SU-DHL-6 (cell line): ENCODE results near the gene PSMD3.

Source experiments
- H2AFZ ChIP-seq: fragments of 200-600 bp; sonication (generic); 2 replicates; pipeline ENCODE4 v1.6.1; 2014; ENCODE audit warnings: low read depth, mild to moderate bottlenecking, moderate library complexity, mixed read lengths, antibody characterized with exemption, low read length; ENCODE audit not compliant: severe bottlenecking
- H3F3A ChIP-seq: fragments of 200-600 bp; shearing (Covaris generic); 2 replicates; pipeline ENCODE4 v1.6.0; 2016; ENCODE audit warnings: antibody characterized with exemption, mild to moderate bottlenecking; ENCODE audit not compliant: insufficient read depth
- H3K27ac ChIP-seq: fragments of 200-600 bp; sonication (generic); 2 replicates; pipeline ENCODE4 v1.5.1; 2016; ENCODE audit warnings: low read depth, mild to moderate bottlenecking, low read length, moderate library complexity, mixed read lengths
- H3K27me3 ChIP-seq: fragments of 200-600 bp; sonication (generic), shearing (Covaris generic); 2 replicates; pipeline ENCODE4 v1.6.0; 2014; ENCODE audit warnings: mild to moderate bottlenecking, low read length
- H3K36me3 ChIP-seq: fragments of 200-600 bp; sonication (generic); 2 replicates; pipeline ENCODE4 v1.6.1; 2014; ENCODE audit warnings: mild to moderate bottlenecking, low read length, mixed read lengths
- H3K4me2 ChIP-seq: fragments of 300-600, 200-600 bp; shearing (Covaris generic), sonication (generic); 2 replicates; pipeline ENCODE4 v1.6.0; 2014; ENCODE audit warnings: low read length, low read depth, mild to moderate bottlenecking; ENCODE audit not compliant: poor library complexity, severe bottlenecking
- H3K4me3 ChIP-seq: fragments of 200-600 bp; sonication (generic); 2 replicates; pipeline ENCODE4 v1.5.1; 2014; ENCODE audit warnings: antibody characterized with exemption, low read length, mild to moderate bottlenecking, mixed read lengths; ENCODE audit not compliant: insufficient read depth, poor library complexity, severe bottlenecking
- H3K79me2 ChIP-seq: fragments of 200-600 bp; sonication (generic); 2 replicates; pipeline ENCODE4 v1.6.1; 2014; ENCODE audit warnings: mild to moderate bottlenecking, low read length, moderate library complexity; ENCODE audit not compliant: insufficient read depth
- H3K9ac ChIP-seq: fragments of 200-600 bp; sonication (generic); 2 replicates; pipeline ENCODE4 v1.7.0; 2014; ENCODE audit warnings: mild to moderate bottlenecking, low read length
- H3K9me2 ChIP-seq: fragments of 200-600 bp; sonication (generic); replicated peaks from 2 replicates; pipeline ENCODE4 v1.6.1; 2014; ENCODE audit warnings: low read length; ENCODE audit not compliant: insufficient read depth
- H3K9me3 ChIP-seq: fragments of 200-600 bp; sonication (generic); 2 replicates; pipeline ENCODE4 v1.6.1; 2014; ENCODE audit warnings: low read length, mixed read lengths; ENCODE audit not compliant: insufficient read depth
- H4K20me1 ChIP-seq: fragments of 200-600 bp; sonication (generic); 2 replicates; pipeline ENCODE4 v1.6.1; 2014; ENCODE audit warnings: low read depth, mild to moderate bottlenecking, antibody characterized with exemption, low read length, moderate library complexity, mixed read lengths
- EZH2phosphoT487 ChIP-seq: fragments of 200-600 bp; sonication (generic), shearing (Covaris generic); conservative IDR thresholded peaks from 2 replicates; pipeline ENCODE4 v1.6.1; 2018; ENCODE audit warnings: mild to moderate bottlenecking, antibody characterized with exemption, low read length, moderate library complexity, mixed read lengths
- TF ChIP-seq, protein P1 (sequence below): fragments of 200-600 bp; sonication (generic); IDR thresholded peaks from one replicate; pipeline ENCODE4 v1.5.1; 2017; ENCODE audit warnings: antibody characterized with exemption, mild to moderate bottlenecking, low read length, moderate library complexity; ENCODE audit not compliant: insufficient read depth, poor library complexity, severe bottlenecking

The PSMD3 gene

DNA sequence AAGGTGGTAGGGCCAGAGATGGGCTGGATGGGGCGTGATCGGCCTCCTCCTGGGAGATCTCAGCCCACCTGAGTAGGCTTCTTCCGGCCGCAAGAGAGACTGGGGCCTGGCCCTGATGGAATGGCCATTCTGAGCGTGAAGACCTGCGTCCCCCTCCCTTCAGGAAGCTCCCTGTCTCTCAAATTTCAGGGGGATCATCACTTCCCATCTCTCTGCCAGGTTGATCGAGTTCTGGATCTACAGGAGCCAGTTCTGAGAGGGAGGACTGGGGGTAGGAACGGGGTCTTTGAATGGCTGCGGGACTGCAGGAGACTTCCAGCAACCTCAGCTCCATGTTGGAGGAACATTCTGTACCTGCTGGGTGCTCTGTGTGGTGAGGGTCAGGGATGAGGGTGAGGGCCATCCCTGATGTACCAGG is 27.1 kb upstream of the PSMD3 start:
- H3K9ac ChIP-seq: peak overlapping the region; percentile 37
- no peaks in the 10 kb centered on the region for H3K9me2 ChIP-seq
- no peaks in the 10 kb centered on the region for H4K20me1 ChIP-seq
- H3K27me3 ChIP-seq: no peaks in the 10 kb centered on the region
- H3K27ac ChIP-seq: no peak overlapping the region
- H3K4me2 ChIP-seq: peak overlapping the region; percentile 61
- no peaks in the 10 kb centered on the region; the same call in 1 of the 2 replicates for H3F3A ChIP-seq
- H3K36me3 ChIP-seq: no peaks in the 10 kb centered on the region
- no peak for TF ChIP-seq EZH2phosphoT487
- TF ChIP-seq, protein P1, sequence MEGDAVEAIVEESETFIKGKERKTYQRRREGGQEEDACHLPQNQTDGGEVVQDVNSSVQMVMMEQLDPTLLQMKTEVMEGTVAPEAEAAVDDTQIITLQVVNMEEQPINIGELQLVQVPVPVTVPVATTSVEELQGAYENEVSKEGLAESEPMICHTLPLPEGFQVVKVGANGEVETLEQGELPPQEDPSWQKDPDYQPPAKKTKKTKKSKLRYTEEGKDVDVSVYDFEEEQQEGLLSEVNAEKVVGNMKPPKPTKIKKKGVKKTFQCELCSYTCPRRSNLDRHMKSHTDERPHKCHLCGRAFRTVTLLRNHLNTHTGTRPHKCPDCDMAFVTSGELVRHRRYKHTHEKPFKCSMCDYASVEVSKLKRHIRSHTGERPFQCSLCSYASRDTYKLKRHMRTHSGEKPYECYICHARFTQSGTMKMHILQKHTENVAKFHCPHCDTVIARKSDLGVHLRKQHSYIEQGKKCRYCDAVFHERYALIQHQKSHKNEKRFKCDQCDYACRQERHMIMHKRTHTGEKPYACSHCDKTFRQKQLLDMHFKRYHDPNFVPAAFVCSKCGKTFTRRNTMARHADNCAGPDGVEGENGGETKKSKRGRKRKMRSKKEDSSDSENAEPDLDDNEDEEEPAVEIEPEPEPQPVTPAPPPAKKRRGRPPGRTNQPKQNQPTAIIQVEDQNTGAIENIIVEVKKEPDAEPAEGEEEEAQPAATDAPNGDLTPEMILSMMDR: no peak
- peak overlapping the region; percentile 45 for H3K4me3 ChIP-seq
- H3K79me2 ChIP-seq: no peaks in the 10 kb centered on the region
- H3K9me3 ChIP-seq: no peaks in the 10 kb centered on the region
- peak overlapping the region; percentile 52 for H2AFZ ChIP-seq

DNA sequence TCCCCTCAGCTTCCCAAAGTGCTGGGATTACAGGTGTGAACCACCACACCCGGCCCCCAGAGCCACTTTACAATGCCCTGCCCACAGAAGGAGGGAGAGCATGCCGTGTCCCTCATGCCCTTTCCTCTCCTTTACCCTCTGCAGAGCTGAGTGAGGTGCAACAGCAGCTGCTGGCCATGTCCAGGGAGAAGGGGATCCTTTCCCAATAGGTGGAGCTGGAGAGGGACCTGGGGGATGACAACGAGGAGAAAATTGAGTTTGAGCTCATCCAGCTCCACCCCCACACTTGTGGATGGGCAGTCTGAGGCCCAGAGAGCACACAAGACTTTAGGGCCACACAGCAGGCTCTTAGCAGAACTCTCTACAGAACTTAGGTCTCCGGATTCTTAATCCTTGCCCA is 25.7 kb upstream of the PSMD3 start:
- no peak overlapping the region for H3K9ac ChIP-seq
- no peak overlapping the region for H2AFZ ChIP-seq

DNA sequence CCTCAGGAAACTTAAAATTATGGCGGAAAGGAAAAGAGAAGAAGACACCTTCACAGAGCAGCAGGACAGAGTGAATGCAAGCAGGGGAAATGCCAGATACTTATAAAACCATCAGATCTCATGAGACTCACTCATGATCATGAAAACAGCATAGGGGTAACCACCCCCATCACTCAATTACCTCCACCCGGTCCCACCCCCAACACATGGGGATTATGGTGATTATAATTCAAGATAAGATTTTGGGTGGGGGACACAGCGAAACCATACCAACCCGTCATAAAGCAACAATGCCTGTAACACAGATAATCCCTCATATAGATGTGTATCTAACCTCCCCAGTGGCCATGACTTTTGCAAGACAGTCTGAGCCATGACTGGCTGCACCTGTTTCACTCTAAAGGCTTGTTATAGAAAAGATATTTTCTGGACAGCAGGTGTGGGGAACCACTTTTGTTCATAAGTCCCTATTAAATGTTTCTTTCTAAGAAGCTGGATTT is 24.8 kb upstream of the PSMD3 start:
- Histone ChIP-seq H3K4me3 (no peak overlapping the region), H3K4me2 (no peak overlapping the region), H2AFZ (no peak overlapping the region), H3K27ac (no peak overlapping the region), H3F3A (no peaks in the 10 kb centered on the region; the same call in 1 of the 2 replicates), H3K27me3 (no peaks in the 10 kb centered on the region), H3K9me3 (no peaks in the 10 kb centered on the region), H4K20me1 (no peaks in the 10 kb centered on the region), H3K79me2 (no peaks in the 10 kb centered on the region), H3K9me2 (no peaks in the 10 kb centered on the region), H3K36me3 (no peaks in the 10 kb centered on the region), H3K9ac (no peak overlapping the region)
- TF ChIP-seq, protein P1: no peak
- no peak for TF ChIP-seq EZH2phosphoT487

More for the DNA sequence above, 25.7 kb upstream of the PSMD3 start:
- Histone ChIP-seq H3K4me2 (no peak overlapping the region), H3K27ac (no peak overlapping the region), H4K20me1 (no peaks in the 10 kb centered on the region), H3K9me3 (no peaks in the 10 kb centered on the region), H3K36me3 (no peaks in the 10 kb centered on the region), H3K9me2 (no peaks in the 10 kb centered on the region), H3K4me3 (no peak overlapping the region), H3K27me3 (no peaks in the 10 kb centered on the region), H3F3A (no peaks in the 10 kb centered on the region; the same call in 1 of the 2 replicates), H3K79me2 (no peaks in the 10 kb centered on the region)
- TF ChIP-seq, protein P1: no peak
- TF ChIP-seq EZH2phosphoT487: no peak
